GM12874 (cell line): Measurements from ENCODE around the gene EYA2.

ENCODE experiments used
- CTCF ChIP-seq: IDR thresholded peaks from 2 replicates; pipeline ENCODE4 v1.5.1; 2011; ENCODE audit warnings: low read depth, mild to moderate bottlenecking, control low read depth, low read length, moderate library complexity; ENCODE audit not compliant: insufficient read depth

Gene EYA2

GRCh38 chr20:46894579-46894958 is at the start of gene EYA2:
Gene EYA2 (plus strand): TSS chr20:46894843. CDS start chr20:46990011, 95,168 bp downstream.
- TF ChIP-seq CTCF: no peak

- TF ChIP-seq CTCF: no peak
These were observed 49.7 kb upstream of the EYA2 start for GRCh38 chr20:46844965-46845364.

- no peak for TF ChIP-seq CTCF
These were observed 45.4 kb upstream of the EYA2 start for GRCh38 chr20:46849269-46849668.

- no peak for TF ChIP-seq CTCF
These were observed 44.9 kb upstream of the EYA2 start for GRCh38 chr20:46849751-46850150.

- TF ChIP-seq CTCF: no peak
These were observed 44.2 kb upstream of the EYA2 start for GRCh38 chr20:46850416-46850815.

- no peak for TF ChIP-seq CTCF
These were observed 43.7 kb upstream of the EYA2 start for GRCh38 chr20:46850896-46851295.

GRCh38 chr20:46851746-46852145 is 42.9 kb upstream of the EYA2 start:
- TF ChIP-seq CTCF: no peak

- TF ChIP-seq CTCF: no peak
These were observed 42.3 kb upstream of the EYA2 start for GRCh38 chr20:46852313-46852712.
